ENCODE measurements around the gene EHMT2.
"Not testable (repeated sequence)": the region's sequence is repeated elsewhere in the genome, so short reads cannot be mapped to it uniquely, and the experiment has no call there.

Gene EHMT2

GRCh38 chr6:31851485-31851832 is 46.0 kb downstream of the EHMT2 start:
- DNase-seq (ENCODE audit: low read depth), result no peak
- no peak overlapping the region for H3K4me3 ChIP-seq (replicated peaks; ENCODE audit: low read depth, low read length)
- TF ChIP-seq CTCF (IDR thresholded peaks at IDR 0.05; ENCODE audit: low read length, missing control alignments), result no peak

DNA sequence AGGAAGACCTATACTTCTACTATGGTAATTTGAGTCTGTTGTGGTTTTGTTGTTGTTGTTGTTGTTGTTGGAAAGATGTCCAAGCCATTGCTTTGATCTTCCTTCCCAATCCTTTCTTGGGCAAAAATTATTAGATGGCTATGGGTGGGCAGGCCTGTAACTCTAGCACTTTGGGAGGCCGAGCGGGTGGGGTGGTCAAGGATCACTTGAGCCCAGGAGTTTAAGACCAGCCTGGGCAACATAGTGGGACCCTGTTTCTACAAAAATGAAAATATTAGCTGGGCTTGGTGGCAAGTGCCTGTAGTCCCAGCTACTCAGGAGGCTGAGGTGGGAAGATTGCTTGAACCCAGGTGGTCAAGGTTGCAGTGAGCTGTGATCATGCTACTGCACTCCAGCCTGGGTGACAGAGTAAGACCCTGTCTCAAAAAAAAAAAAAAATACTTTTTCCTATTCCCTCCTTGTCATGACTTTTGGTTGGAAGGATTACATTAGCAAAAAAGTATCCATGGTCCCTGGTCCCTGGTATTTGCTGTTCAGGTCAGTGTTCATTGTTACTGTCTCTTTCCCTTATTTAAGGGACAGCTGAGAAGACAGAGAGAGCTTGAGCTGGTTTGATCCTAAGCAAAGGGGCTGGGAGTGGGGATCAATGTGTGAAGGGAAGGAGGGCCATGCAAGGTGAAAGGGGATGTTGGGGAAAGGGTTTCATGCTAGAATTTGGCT is 46.6 kb downstream of the EHMT2 start:
- no peak for DNase-seq (ENCODE audit: low read depth)
- no peak overlapping the region for H3K4me3 ChIP-seq (replicated peaks; ENCODE audit: low read depth, low read length)
- TF ChIP-seq CTCF (IDR thresholded peaks at IDR 0.05; ENCODE audit: low read length, missing control alignments), result no peak

DNA sequence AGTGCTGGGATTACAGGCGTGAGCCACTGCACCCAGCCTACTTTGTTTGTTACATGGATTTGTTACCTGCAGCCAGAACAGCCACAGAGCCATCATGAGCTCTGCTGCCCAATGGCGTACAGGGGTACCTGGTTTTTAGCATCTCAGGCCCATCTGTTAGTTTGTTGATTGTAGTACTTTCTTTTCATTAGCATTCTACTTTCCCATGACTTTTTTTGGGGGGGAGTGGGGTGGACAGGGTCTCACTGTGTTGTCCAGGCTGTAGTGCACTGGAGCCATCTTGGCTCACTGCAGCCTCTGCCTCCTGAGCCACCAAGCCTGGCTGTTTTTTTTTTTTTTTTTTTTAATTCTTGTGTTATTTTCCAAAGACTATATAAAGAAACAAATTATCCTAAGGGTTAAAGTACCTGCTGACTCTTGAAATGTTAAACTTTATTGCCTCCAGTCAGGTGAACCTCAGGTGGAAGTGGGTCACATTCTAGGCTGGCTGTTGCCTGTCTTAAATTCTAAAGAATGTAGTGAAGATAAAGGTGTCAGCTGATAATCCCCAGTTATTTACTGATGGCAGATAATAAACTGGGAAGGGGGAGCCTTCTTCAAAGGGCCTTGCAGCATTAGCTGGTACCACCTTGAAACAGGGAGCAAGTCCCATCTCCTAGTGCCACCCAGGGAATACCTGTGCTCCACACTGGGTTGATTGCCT is 50.1 kb downstream of the EHMT2 start:
- no peak for TF ChIP-seq CTCF (IDR thresholded peaks at IDR 0.05; ENCODE audit: low read length, missing control alignments)
- no peak for DNase-seq (ENCODE audit: low read depth)
- H3K4me3 ChIP-seq (replicated peaks; ENCODE audit: low read depth, low read length), result no peak overlapping the region

- DNase-seq (ENCODE audit: low read depth), result no peak
- TF ChIP-seq CTCF (IDR thresholded peaks at IDR 0.05; ENCODE audit: low read length, missing control alignments), result no peak
- H3K4me3 ChIP-seq (replicated peaks; ENCODE audit: low read depth, low read length), result no peak overlapping the region
Observed at GRCh38 chr6:31844507-31844906, 53.0 kb downstream of the EHMT2 start.

DNA sequence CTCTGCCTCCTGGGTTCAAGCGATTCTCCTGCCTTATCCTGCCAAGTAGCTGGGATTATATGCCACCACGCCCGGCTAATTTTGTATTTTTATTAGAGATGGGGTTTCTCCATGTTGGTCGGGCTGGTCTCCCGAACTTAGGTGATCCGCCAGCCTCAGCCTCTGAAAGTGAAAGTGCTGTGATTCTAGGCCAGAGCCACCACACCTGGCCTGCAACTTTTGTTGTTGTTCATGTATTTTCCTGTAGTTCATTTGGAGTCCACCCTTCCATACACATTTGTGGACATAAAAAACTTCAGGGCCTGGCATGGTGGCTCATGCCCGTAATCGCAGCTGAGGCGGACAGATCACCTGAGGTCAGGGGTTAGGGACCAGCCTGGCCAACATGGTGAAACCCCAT is 55.4 kb downstream of the EHMT2 start:
- H3K4me3 ChIP-seq (replicated peaks; ENCODE audit: low read depth, low read length), result no peak overlapping the region
- no peak for DNase-seq (ENCODE audit: low read depth)
- TF ChIP-seq CTCF (IDR thresholded peaks at IDR 0.05; ENCODE audit: low read length, missing control alignments), result no peak

DNA sequence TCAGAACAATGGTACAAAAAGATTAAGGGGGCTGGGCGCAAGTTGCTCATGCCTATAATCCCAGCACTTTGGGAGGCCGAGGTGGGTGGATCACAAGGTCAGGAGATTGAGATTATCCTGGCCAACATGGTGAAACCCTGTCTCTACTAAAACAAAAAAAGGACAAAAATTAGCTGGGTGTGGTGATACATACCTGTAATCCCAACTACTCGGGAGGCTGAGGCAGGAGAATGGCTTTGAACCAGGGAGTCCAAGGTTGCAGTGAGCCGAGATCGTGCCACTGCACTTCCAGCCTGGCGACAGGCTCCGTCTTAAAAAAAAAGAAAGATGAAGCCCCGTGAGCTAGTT is 57.7 kb downstream of the EHMT2 start:
- not testable (repeated sequence) for DNase-seq (ENCODE audit: low read depth); H3K4me3 ChIP-seq (replicated peaks; ENCODE audit: low read depth, low read length)

- H3K4me3 ChIP-seq (replicated peaks; ENCODE audit: low read depth, low read length), result no peak overlapping the region
- no peak for DNase-seq (ENCODE audit: low read depth)
- no peak for TF ChIP-seq CTCF (IDR thresholded peaks at IDR 0.05; ENCODE audit: low read length, missing control alignments)
Observed at GRCh38 chr6:31838968-31839367, 58.5 kb downstream of the EHMT2 start.

DNA sequence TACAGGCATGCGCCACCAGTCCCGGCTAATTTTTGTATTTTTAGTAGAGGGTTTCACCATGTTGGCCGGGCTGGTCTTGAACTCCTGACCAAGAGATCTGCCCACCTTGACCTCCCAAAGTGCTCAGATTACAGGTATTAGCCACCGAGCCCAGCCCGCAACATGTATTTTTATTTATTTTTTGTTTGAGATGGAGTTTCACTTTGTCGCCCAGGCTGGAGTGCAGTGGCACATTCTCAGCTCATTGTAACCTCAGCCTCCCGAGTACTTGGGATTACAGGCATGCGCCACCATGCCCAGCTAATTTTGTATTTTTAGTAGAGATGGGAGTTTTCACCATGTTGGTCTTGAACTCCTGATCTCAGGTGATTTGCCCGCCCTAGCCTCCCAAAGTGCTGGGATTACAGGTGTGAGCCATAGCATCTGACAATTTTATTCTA is 59.4 kb downstream of the EHMT2 start:
- peak overlapping the region; percentile 80 for H3K4me3 ChIP-seq (replicated peaks; ENCODE audit: low read depth, low read length)
- DNase-seq (ENCODE audit: low read depth), result not testable (repeated sequence)

All from fibroblast of pulmonary artery (primary cell).